ENCODE results near the gene SFXN4.

DNA sequence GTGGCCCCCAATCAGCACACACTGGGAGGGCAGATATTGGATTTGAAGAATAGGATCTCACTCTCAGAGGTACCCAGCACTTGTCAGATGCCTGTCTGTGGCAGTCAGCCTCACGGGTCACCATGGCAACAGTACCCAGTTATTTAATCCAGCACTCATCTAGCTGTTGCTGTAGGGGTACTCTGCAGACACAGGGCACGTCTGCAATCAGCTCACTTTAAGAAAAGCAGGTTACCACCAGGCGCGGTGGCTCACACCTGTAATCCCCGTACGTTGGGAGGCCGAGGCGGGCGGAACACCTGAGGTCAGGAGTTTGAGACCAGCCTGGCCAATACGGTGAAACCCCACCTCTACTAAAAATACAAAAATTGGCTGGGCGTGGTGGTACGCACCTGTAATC is 11.9 kb downstream of the SFXN4 start:
- TF ChIP-seq, protein P1, sequence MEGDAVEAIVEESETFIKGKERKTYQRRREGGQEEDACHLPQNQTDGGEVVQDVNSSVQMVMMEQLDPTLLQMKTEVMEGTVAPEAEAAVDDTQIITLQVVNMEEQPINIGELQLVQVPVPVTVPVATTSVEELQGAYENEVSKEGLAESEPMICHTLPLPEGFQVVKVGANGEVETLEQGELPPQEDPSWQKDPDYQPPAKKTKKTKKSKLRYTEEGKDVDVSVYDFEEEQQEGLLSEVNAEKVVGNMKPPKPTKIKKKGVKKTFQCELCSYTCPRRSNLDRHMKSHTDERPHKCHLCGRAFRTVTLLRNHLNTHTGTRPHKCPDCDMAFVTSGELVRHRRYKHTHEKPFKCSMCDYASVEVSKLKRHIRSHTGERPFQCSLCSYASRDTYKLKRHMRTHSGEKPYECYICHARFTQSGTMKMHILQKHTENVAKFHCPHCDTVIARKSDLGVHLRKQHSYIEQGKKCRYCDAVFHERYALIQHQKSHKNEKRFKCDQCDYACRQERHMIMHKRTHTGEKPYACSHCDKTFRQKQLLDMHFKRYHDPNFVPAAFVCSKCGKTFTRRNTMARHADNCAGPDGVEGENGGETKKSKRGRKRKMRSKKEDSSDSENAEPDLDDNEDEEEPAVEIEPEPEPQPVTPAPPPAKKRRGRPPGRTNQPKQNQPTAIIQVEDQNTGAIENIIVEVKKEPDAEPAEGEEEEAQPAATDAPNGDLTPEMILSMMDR (IDR thresholded peaks at IDR 0.05) = no peak
- TF ChIP-seq POLR2A (IDR thresholded peaks at IDR 0.05) = no peak
